Measurements from ENCODE around the gene APOM.

The APOM gene

GRCh38 chr6:31619805-31620585 lies 35.7 kb upstream of the APOM start (continued):
- TF ChIP-seq ZNF518A (tag by site-specific recombination; conservative IDR thresholded peaks at IDR 0.05; ENCODE audit: low read depth) (no peak), ZNF791 (tag by site-specific recombination; IDR thresholded peaks at IDR 0.05) (no peak), EGR2 (tag by site-specific recombination; IDR thresholded peaks at IDR 0.05; ENCODE audit: low read depth) (peak; percentile 89), TSHZ1 (tag by site-specific recombination; IDR thresholded peaks at IDR 0.05; ENCODE audit: borderline replicate concordance) (no peak), PRDM2 (tag by site-specific recombination; IDR thresholded peaks at IDR 0.05; ENCODE audit: borderline replicate concordance) (no peak), ZNF548 (tag by site-specific recombination; IDR thresholded peaks at IDR 0.05) (no peak), ZNF114 (tag by site-specific recombination; IDR thresholded peaks at IDR 0.05) (no peak), YY1 (tag by site-specific recombination; IDR thresholded peaks at IDR 0.05) (peak; percentile 28; the same call in 1 of the 2 replicates), ZNF19 (tag by site-specific recombination; IDR thresholded peaks at IDR 0.05; ENCODE audit: low read depth) (no peak), ZNF600 (tag by site-specific recombination; IDR thresholded peaks at IDR 0.05) (peak; percentile 91), ZNF768 (tag by site-specific recombination; IDR thresholded peaks at IDR 0.05) (no peak), ZNF626 (tag by site-specific recombination; IDR thresholded peaks at IDR 0.05) (no peak), ZIC2 (tag by site-specific recombination; IDR thresholded peaks at IDR 0.05) (no peak)
- TF ChIP-seq, protein P1, sequence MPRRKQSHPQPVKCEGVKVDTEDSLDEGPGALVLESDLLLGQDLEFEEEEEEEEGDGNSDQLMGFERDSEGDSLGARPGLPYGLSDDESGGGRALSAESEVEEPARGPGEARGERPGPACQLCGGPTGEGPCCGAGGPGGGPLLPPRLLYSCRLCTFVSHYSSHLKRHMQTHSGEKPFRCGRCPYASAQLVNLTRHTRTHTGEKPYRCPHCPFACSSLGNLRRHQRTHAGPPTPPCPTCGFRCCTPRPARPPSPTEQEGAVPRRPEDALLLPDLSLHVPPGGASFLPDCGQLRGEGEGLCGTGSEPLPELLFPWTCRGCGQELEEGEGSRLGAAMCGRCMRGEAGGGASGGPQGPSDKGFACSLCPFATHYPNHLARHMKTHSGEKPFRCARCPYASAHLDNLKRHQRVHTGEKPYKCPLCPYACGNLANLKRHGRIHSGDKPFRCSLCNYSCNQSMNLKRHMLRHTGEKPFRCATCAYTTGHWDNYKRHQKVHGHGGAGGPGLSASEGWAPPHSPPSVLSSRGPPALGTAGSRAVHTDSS (tag by site-specific recombination; IDR thresholded peaks at IDR 0.05) = no peak
- TF ChIP-seq, protein P2, sequence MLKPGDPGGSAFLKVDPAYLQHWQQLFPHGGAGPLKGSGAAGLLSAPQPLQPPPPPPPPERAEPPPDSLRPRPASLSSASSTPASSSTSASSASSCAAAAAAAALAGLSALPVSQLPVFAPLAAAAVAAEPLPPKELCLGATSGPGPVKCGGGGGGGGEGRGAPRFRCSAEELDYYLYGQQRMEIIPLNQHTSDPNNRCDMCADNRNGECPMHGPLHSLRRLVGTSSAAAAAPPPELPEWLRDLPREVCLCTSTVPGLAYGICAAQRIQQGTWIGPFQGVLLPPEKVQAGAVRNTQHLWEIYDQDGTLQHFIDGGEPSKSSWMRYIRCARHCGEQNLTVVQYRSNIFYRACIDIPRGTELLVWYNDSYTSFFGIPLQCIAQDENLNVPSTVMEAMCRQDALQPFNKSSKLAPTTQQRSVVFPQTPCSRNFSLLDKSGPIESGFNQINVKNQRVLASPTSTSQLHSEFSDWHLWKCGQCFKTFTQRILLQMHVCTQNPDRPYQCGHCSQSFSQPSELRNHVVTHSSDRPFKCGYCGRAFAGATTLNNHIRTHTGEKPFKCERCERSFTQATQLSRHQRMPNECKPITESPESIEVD (tag by site-specific recombination; IDR thresholded peaks at IDR 0.05) = no peak
- TF ChIP-seq, protein P3, sequence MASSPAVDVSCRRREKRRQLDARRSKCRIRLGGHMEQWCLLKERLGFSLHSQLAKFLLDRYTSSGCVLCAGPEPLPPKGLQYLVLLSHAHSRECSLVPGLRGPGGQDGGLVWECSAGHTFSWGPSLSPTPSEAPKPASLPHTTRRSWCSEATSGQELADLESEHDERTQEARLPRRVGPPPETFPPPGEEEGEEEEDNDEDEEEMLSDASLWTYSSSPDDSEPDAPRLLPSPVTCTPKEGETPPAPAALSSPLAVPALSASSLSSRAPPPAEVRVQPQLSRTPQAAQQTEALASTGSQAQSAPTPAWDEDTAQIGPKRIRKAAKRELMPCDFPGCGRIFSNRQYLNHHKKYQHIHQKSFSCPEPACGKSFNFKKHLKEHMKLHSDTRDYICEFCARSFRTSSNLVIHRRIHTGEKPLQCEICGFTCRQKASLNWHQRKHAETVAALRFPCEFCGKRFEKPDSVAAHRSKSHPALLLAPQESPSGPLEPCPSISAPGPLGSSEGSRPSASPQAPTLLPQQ (tag by site-specific recombination; IDR thresholded peaks at IDR 0.05) = peak; percentile 32
- TF ChIP-seq, protein P4, sequence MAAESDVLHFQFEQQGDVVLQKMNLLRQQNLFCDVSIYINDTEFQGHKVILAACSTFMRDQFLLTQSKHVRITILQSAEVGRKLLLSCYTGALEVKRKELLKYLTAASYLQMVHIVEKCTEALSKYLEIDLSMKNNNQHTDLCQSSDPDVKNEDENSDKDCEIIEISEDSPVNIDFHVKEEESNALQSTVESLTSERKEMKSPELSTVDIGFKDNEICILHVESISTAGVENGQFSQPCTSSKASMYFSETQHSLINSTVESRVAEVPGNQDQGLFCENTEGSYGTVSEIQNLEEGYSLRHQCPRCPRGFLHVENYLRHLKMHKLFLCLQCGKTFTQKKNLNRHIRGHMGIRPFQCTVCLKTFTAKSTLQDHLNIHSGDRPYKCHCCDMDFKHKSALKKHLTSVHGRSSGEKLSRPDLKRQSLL (tag by site-specific recombination; IDR thresholded peaks at IDR 0.05) = no peak

Data from HEK293 (cell line).